NB4 (cell line): ENCODE results near the gene CSF3R.

Experiments used
- POLR2A ChIP-seq: IDR thresholded peaks from 2 replicates; pipeline ENCODE4 v1.6.1; 2011; ENCODE audit warnings: mild to moderate bottlenecking; ENCODE audit not compliant: insufficient read length; ENCODE audit errors: extremely low read depth
- TF ChIP-seq, protein P1 (sequence below): IDR thresholded peaks from one replicate; pipeline ENCODE4 v1.5.1; 2012; ENCODE audit warnings: low read depth, low read length

GRCh38 chr1:36446746-36447145, 36.0 kb downstream of the CSF3R start:
- TF ChIP-seq, protein P1, sequence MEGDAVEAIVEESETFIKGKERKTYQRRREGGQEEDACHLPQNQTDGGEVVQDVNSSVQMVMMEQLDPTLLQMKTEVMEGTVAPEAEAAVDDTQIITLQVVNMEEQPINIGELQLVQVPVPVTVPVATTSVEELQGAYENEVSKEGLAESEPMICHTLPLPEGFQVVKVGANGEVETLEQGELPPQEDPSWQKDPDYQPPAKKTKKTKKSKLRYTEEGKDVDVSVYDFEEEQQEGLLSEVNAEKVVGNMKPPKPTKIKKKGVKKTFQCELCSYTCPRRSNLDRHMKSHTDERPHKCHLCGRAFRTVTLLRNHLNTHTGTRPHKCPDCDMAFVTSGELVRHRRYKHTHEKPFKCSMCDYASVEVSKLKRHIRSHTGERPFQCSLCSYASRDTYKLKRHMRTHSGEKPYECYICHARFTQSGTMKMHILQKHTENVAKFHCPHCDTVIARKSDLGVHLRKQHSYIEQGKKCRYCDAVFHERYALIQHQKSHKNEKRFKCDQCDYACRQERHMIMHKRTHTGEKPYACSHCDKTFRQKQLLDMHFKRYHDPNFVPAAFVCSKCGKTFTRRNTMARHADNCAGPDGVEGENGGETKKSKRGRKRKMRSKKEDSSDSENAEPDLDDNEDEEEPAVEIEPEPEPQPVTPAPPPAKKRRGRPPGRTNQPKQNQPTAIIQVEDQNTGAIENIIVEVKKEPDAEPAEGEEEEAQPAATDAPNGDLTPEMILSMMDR, result no peak
- TF ChIP-seq POLR2A, result no peak
